ENCODE measurements around the gene ARRDC4.

- TF ChIP-seq CTCF (IDR thresholded peaks at IDR 0.05; ENCODE audit: insufficient read depth, low read length, poor library complexity, severe bottlenecking) (no peak), EZH2phosphoT487 (conservative IDR thresholded peaks at IDR 0.05; ENCODE audit: low read length) (no peak)
Observed at GRCh38 chr15:97966924-97967620, 6.6 kb downstream of the ARRDC4 start.
